GM19043 (cell line): Measurements from ENCODE around the gene SDF4.
"Not testable (repeated sequence)": the region's sequence is repeated elsewhere in the genome, so short reads cannot be mapped to it uniquely, and the experiment has no call there.

Experiments
- ATAC-seq: cut with Tn5 transposase; IDR thresholded peaks from one replicate; pipeline ENCODE4 v1.9.1; 2021; ENCODE audit warnings: low read depth; ENCODE audit not compliant: unreplicated experiment

The SDF4 gene

GRCh38 chr1:1181938-1182410 is 49.8 kb downstream of the SDF4 start:
- no peak for ATAC-seq

GRCh38 chr1:1181129-1181937 is 50.5 kb downstream of the SDF4 start:
- ATAC-seq, result no peak

GRCh38 chr1:1179983-1180861 is 51.6 kb downstream of the SDF4 start:
- ATAC-seq, result no peak

GRCh38 chr1:1179346-1179982 is 52.3 kb downstream of the SDF4 start:
- ATAC-seq, result no peak

- no peak for ATAC-seq
Observed at GRCh38 chr1:1178794-1179331, 52.9 kb downstream of the SDF4 start.

GRCh38 chr1:1177452-1178206 is 54.2 kb downstream of the SDF4 start:
- no peak for ATAC-seq

GRCh38 chr1:1176931-1177330 is 54.9 kb downstream of the SDF4 start:
- ATAC-seq, result no peak

GRCh38 chr1:1176063-1176761 is 55.6 kb downstream of the SDF4 start:
- ATAC-seq, result not testable (repeated sequence)

GRCh38 chr1:1175221-1176062 is 56.4 kb downstream of the SDF4 start:
- no peak for ATAC-seq

GRCh38 chr1:1173793-1174415 is 57.9 kb downstream of the SDF4 start, which contains the start of gene TTLL10:
TTLL10 (plus strand) TSS chr1:1173880; CDS start chr1:1179216, 5,336 bp downstream.
- no peak for ATAC-seq

- ATAC-seq, result no peak
Observed at GRCh38 chr1:1173061-1173792, 58.6 kb downstream of the SDF4 start.

GRCh38 chr1:1171546-1172340 is 60.1 kb downstream of the SDF4 start:
- no peak for ATAC-seq

- ATAC-seq, result no peak
Observed at GRCh38 chr1:1171161-1171545, 60.6 kb downstream of the SDF4 start.

- ATAC-seq, result no peak
Observed at GRCh38 chr1:1170215-1171091, 61.3 kb downstream of the SDF4 start.

- ATAC-seq, result no peak
Observed at GRCh38 chr1:1169429-1170214, 62.2 kb downstream of the SDF4 start.
